ENCODE data around the gene PAK5. TPM values are rescaled to one million over a fixed set of nuclear protein-coding genes. Genes with fewer than 3 reads are reported as not detected.

PAK5 gene
- total and polyA plus RNA-seq, 2 of the 13 experiments (the other 11 are each of a cell fraction or from before 2014, with no cell fraction given), result not detected

DNA sequence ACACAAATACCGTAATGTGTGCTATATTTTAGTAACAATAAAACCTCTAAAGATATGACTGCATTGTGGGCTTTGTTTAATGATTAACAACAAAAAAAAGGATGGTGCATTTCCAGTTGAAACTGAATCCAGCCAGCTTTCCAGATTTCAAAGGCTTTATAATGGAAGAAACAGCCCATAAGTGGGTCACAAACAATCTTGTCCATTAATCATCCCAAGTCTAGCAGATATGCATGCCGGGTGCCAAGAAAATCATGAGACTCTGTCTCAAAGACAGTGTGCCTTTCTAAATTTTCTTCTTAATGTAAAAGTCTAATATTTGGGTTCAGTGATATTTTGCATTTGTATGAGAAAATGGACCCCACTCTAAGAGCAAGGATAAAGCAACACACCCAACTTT lies 345.1 kb downstream of the PAK5 start:
- in situ Hi-C loops (cut with HindIII; ENCODE audit: extremely low pct_ligation_motif_present, low pct_unique_long_range_greater_than_20kb), result no loop called here
- H3K9ac ChIP-seq (ENCODE audit: insufficient read depth, low read depth, low read length), result no peak overlapping the region
- TF ChIP-seq ZNF446 (CRISPR knock-in tag; IDR thresholded peaks at IDR 0.05), result no peak
- no peak for TF ChIP-seq PAX8 (CRISPR knock-in tag; IDR thresholded peaks at IDR 0.05; ENCODE audit: borderline replicate concordance)
- TF ChIP-seq MEF2D (CRISPR knock-in tag; IDR thresholded peaks at IDR 0.05), result no peak
- TF ChIP-seq ZNF160 (CRISPR knock-in tag; IDR thresholded peaks at IDR 0.05), result no peak
- TF ChIP-seq, protein P1, sequence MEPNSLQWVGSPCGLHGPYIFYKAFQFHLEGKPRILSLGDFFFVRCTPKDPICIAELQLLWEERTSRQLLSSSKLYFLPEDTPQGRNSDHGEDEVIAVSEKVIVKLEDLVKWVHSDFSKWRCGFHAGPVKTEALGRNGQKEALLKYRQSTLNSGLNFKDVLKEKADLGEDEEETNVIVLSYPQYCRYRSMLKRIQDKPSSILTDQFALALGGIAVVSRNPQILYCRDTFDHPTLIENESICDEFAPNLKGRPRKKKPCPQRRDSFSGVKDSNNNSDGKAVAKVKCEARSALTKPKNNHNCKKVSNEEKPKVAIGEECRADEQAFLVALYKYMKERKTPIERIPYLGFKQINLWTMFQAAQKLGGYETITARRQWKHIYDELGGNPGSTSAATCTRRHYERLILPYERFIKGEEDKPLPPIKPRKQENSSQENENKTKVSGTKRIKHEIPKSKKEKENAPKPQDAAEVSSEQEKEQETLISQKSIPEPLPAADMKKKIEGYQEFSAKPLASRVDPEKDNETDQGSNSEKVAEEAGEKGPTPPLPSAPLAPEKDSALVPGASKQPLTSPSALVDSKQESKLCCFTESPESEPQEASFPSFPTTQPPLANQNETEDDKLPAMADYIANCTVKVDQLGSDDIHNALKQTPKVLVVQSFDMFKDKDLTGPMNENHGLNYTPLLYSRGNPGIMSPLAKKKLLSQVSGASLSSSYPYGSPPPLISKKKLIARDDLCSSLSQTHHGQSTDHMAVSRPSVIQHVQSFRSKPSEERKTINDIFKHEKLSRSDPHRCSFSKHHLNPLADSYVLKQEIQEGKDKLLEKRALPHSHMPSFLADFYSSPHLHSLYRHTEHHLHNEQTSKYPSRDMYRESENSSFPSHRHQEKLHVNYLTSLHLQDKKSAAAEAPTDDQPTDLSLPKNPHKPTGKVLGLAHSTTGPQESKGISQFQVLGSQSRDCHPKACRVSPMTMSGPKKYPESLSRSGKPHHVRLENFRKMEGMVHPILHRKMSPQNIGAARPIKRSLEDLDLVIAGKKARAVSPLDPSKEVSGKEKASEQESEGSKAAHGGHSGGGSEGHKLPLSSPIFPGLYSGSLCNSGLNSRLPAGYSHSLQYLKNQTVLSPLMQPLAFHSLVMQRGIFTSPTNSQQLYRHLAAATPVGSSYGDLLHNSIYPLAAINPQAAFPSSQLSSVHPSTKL (CRISPR knock-in tag; IDR thresholded peaks at IDR 0.05), result no peak
- no peak for TF ChIP-seq JUN (CRISPR knock-in tag; IDR thresholded peaks at IDR 0.05)
- no peak for TF ChIP-seq ATAD3A (CRISPR knock-in tag; IDR thresholded peaks at IDR 0.05)
- no peak for TF ChIP-seq TSC22D2 (CRISPR knock-in tag; IDR thresholded peaks at IDR 0.05; ENCODE audit: borderline replicate concordance)
- no peak for TF ChIP-seq NR1H2 (CRISPR knock-in tag; IDR thresholded peaks at IDR 0.05; ENCODE audit: borderline replicate concordance, low read depth)
- no peak for TF ChIP-seq ZMAT3 (CRISPR knock-in tag; conservative IDR thresholded peaks at IDR 0.05)
- CTCF ChIA-PET (ENCODE audit: low intra/inter-chr PET ratio, low total read pairs), result no interaction called here
- no peak for FAIRE-seq
- 0 out of 5 replicates have a peak, but pooled peaks cover 0 to 5% of the 10 kb centered on the region in 2 experiments for H3K27me3 ChIP-seq (ENCODE audit: control insufficient read depth in 1 of 2, insufficient read depth in 2 of 2, low read length in 2 of 2)
- no peak for DNase-seq (ENCODE audit: low spot score)
- no TSS peak for BruUV-seq (replicated peaks)
- WGBS (ENCODE audit: low lambda C conversion rate), result 21% methylated on average over 2 of the region's 2 CpGs
- no peak overlapping the region for H3K4me3 ChIP-seq (replicated peaks in 1 of 3; ENCODE audit: insufficient read depth in 1 of 3, low read depth in 2 of 3, low read length in 3 of 3)
- H3K36me3 ChIP-seq (replicated peaks in 1 of 2; ENCODE audit: control insufficient read depth in 1 of 2, insufficient read depth in 2 of 2, low read length in 2 of 2), result no peaks in the 10 kb centered on the region
- H3K4me2 ChIP-seq (ENCODE audit: low read depth, low read length), result no peak overlapping the region
- no peak overlapping the region for H2AFZ ChIP-seq (ENCODE audit: low read length)
- H3K9me3 ChIP-seq (ENCODE audit: low read length), result no peaks in the 10 kb centered on the region
- H4K20me1 ChIP-seq (ENCODE audit: insufficient read depth, low read length), result no peaks in the 10 kb centered on the region
- H3K4me1 ChIP-seq (ENCODE audit: insufficient read depth, low read length), result no peaks in the 10 kb centered on the region
- no peak for ATAC-seq
- H3K27ac ChIP-seq (ENCODE audit: extremely low read length, insufficient read depth, low read length), result no peak overlapping the region
- intact Hi-C loops (cut with micrococcal nuclease; ENCODE audit: unreplicated experiment), result no loop called here
- POLR2A ChIA-PET, result no interaction called here
- H3K79me2 ChIP-seq (ENCODE audit: insufficient read depth, low read length), result no peaks in the 10 kb centered on the region
